ENCODE results near the gene ABCA13.

DNA sequence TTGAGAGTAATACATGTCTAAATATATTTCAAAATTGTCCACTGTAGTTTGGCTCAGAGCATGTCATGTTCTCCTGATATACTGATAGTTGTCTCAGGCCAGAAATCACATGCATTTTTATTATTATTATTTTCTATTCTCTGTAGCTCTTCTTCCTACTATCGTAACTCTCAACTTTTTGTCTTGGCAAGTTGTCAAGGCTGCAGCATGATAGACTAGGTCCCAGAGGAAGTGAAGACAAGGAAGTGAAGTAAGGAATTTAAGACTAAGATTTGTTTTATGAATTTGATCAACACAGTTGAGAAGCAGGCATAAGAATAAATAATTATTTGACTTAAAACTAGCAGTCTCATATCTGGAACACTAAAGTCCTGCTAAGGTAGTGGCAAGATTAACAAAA, 369.5 kb downstream of the ABCA13 start:
- TF ChIP-seq, protein P1, sequence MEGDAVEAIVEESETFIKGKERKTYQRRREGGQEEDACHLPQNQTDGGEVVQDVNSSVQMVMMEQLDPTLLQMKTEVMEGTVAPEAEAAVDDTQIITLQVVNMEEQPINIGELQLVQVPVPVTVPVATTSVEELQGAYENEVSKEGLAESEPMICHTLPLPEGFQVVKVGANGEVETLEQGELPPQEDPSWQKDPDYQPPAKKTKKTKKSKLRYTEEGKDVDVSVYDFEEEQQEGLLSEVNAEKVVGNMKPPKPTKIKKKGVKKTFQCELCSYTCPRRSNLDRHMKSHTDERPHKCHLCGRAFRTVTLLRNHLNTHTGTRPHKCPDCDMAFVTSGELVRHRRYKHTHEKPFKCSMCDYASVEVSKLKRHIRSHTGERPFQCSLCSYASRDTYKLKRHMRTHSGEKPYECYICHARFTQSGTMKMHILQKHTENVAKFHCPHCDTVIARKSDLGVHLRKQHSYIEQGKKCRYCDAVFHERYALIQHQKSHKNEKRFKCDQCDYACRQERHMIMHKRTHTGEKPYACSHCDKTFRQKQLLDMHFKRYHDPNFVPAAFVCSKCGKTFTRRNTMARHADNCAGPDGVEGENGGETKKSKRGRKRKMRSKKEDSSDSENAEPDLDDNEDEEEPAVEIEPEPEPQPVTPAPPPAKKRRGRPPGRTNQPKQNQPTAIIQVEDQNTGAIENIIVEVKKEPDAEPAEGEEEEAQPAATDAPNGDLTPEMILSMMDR (conservative IDR thresholded peaks at IDR 0.05), result no peak
- no peak for TF ChIP-seq EZH2 (IDR thresholded peaks at IDR 0.05; ENCODE audit: low read depth)

Measured in PC-9 (cell line).